GM12878 (cell line): ENCODE data around the gene CRNKL1. TPM values are rescaled to one million over a fixed set of nuclear protein-coding genes. Genes with fewer than 3 reads are reported as not detected.
A peak's percentile ranks its signal among the peaks of the same experiment; 100 is the strongest.

Experiments
- ATAC-seq: fragments of 200-7000 bp; cut with Tn5 transposase; 3 replicates; pipeline ENCODE4 v1.9.1; 2020; ENCODE audit warnings: mild to moderate bottlenecking, moderate library complexity
- BruUV-seq: library from RNA; stranded (reverse); fragments of 400-500 nt; replicated peaks from 2 replicates; lab custom pipeline; 2021; lab: Mats Ljungman, UMichigan
- CTCF ChIA-PET: fragments of 300-600 bp; sonication (Branson Sonifier 250); formaldehyde crosslinking; extraction: SDS; loops from one replicate; lab custom pipeline; 2021; ENCODE audit warnings: inconsistent platforms; lab: Yijun Ruan, JAX
- POLR2A ChIA-PET: fragments of 350-600 bp; formaldehyde crosslinking; extraction: SDS; loops from one replicate; lab custom pipeline; 2021; ENCODE audit warnings: inconsistent platforms; lab: Charles Lee
- RAD21 ChIA-PET: fragments of 300-600 bp; sonication (Branson Sonifier 250); formaldehyde crosslinking; loops from one replicate; lab custom pipeline; 2023; ENCODE audit warnings: antibody characterized with exemption; ENCODE audit not compliant: unreplicated experiment; lab: Charles Lee
- SMC1A ChIA-PET: fragments of 300-600 bp; sonication (Branson Sonifier 250); formaldehyde crosslinking; loops from one replicate; lab custom pipeline; 2023; ENCODE audit not compliant: unreplicated experiment, uncharacterized antibody; lab: Charles Lee
- DNase-seq: peaks from one replicate; pipeline ENCODE4 v3.0.0-alpha.2; 2011; ENCODE audit warnings: low read depth, low spot score
- FAIRE-seq: peaks from 3 replicates; lab custom pipeline; 2011; peaks lifted over from hg19 to GRCh38; lab: Jason Lieb, UNC
- H2AFZ ChIP-seq: 2 replicates; pipeline ENCODE4 v1.6.0; 2011; ENCODE audit warnings: low read depth, low read length, control low read depth; ENCODE audit not compliant: control insufficient read depth
- H3K27ac ChIP-seq: 2 replicates; pipeline ENCODE4 v1.5.1; 2011; ENCODE audit warnings: control low read depth; ENCODE audit not compliant: control insufficient read depth, insufficient read depth
- H3K27me3 ChIP-seq, 2 experiments: replicated peaks in 1 of 2; 2 replicates each; pipeline versions ENCODE4 v1.6.0 to v1.6.1; 2011; ENCODE audit warnings: low read length in 1 of 2; ENCODE audit not compliant: control insufficient read depth in 2 of 2, insufficient read depth in 2 of 2
- H3K36me3 ChIP-seq, 2 experiments: 2 replicates each; pipeline ENCODE4 v1.5.1; 2011; ENCODE audit warnings: low read length in 1 of 2; ENCODE audit not compliant: control insufficient read depth in 2 of 2, insufficient read depth in 2 of 2
- H3K4me1 ChIP-seq: 2 replicates; pipeline ENCODE4 v1.6.1; 2011; ENCODE audit warnings: mild to moderate bottlenecking, low read length, moderate library complexity, mixed read lengths; ENCODE audit not compliant: control insufficient read depth, insufficient read depth
- H3K4me2 ChIP-seq: 2 replicates; pipeline ENCODE4 v1.6.0; 2011; ENCODE audit warnings: control low read depth; ENCODE audit not compliant: control insufficient read depth, insufficient read depth
- H3K4me3 ChIP-seq: fragments of 200-600 bp; sonication (generic); 2 replicates; pipeline ENCODE4 v1.5.1; 2016
- H3K79me2 ChIP-seq: 2 replicates; pipeline ENCODE4 v1.6.0; 2011; ENCODE audit warnings: low read length; ENCODE audit not compliant: control insufficient read depth, insufficient read depth
- H3K9ac ChIP-seq: 2 replicates; pipeline ENCODE4 v1.8.0; 2011; ENCODE audit warnings: low read length, control low read depth, mixed read lengths; ENCODE audit not compliant: control insufficient read depth, insufficient read depth
- H3K9me3 ChIP-seq: replicated peaks from 3 replicates; pipeline ENCODE4 v1.5.1; 2011; ENCODE audit warnings: mild to moderate bottlenecking, low read length; ENCODE audit not compliant: control insufficient read depth, insufficient read depth
- H4K20me1 ChIP-seq: 2 replicates; pipeline ENCODE4 v1.6.0; 2011; ENCODE audit not compliant: control insufficient read depth, insufficient read depth
- BCL11A ChIP-seq: IDR thresholded peaks from 2 replicates; pipeline ENCODE4 v1.6.1; 2011; ENCODE audit warnings: low read depth, low read length
- CBX5 ChIP-seq: sonication (generic); IDR thresholded peaks from 2 replicates; pipeline ENCODE4 v1.6.1; 2016; ENCODE audit warnings: low read depth, moderate library complexity, mild to moderate bottlenecking, inconsistent platforms
- EED ChIP-seq: sonication (generic); IDR thresholded peaks from 2 replicates; pipeline ENCODE4 v1.6.1; 2016; ENCODE audit warnings: antibody characterized with exemption, low read depth
- EP300 ChIP-seq, 2 experiments: fragments of 150-350 bp in 1 of 2; IDR thresholded peaks; 2 replicates each; pipeline ENCODE4 v1.6.1; 2011 to 2012; ENCODE audit warnings: low read depth in 2 of 2, low read length in 2 of 2, borderline replicate concordance in 1 of 2, improper control_type of control experiment in 1 of 2, inconsistent platforms in 1 of 2; ENCODE audit not compliant: control insufficient read depth in 1 of 2
- IRF4 ChIP-seq: IDR thresholded peaks from 2 replicates; pipeline ENCODE4 v1.6.1; 2011; ENCODE audit warnings: low read depth, low read length
- JUNB ChIP-seq: IDR thresholded peaks from 2 replicates; pipeline ENCODE4 v1.6.1; 2016; ENCODE audit warnings: antibody characterized with exemption, mild to moderate bottlenecking
- MTA3 ChIP-seq: IDR thresholded peaks from 2 replicates; pipeline ENCODE4 v1.6.1; 2012; ENCODE audit warnings: low read length, inconsistent platforms, borderline replicate concordance
- NR2F1 ChIP-seq: fragments of 450-650 bp; conservative IDR thresholded peaks from 2 replicates; pipeline ENCODE4 v1.6.1; 2017; ENCODE audit warnings: mild to moderate bottlenecking
- POLR2AphosphoS5 ChIP-seq: IDR thresholded peaks from 2 replicates; pipeline ENCODE4 v1.6.1; 2011; ENCODE audit warnings: mild to moderate bottlenecking, low read length, inconsistent platforms
- RAD21 ChIP-seq: IDR thresholded peaks from 2 replicates; pipeline ENCODE4 v1.6.1; 2011; ENCODE audit warnings: mild to moderate bottlenecking, low read depth, low read length, moderate library complexity; ENCODE audit not compliant: insufficient read depth
- SMAD5 ChIP-seq: IDR thresholded peaks from 2 replicates; pipeline ENCODE4 v1.6.1; 2016; ENCODE audit warnings: antibody characterized with exemption, low read depth
- USF1 ChIP-seq: IDR thresholded peaks from 2 replicates; pipeline ENCODE4 v1.6.1; 2011; ENCODE audit warnings: borderline replicate concordance, low read depth, mild to moderate bottlenecking, moderate library complexity, mixed read lengths, low read length; ENCODE audit not compliant: insufficient read depth; ENCODE audit errors: extremely low read length
- YBX1 ChIP-seq: fragments of 450-650 bp; IDR thresholded peaks from 2 replicates; pipeline ENCODE4 v1.6.1; 2016; ENCODE audit warnings: antibody characterized with exemption
- ZSCAN29 ChIP-seq: fragments of 450-650 bp; IDR thresholded peaks from 2 replicates; pipeline ENCODE4 v1.6.1; 2017; ENCODE audit warnings: mild to moderate bottlenecking, moderate library complexity
- WGBS: methylation state at CpG from one replicate; pipeline ENCODE4 v1.1.6; 2016; ENCODE audit warnings: low lambda C conversion rate; ENCODE audit not compliant: insufficient replicate concordance, insufficient coverage; ENCODE audit errors: missing lambda C conversion rate; 5-methylcytosine and 5-hydroxymethylcytosine counted together
- in situ Hi-C: fragments of 300-500 bp; cut with MboI; formaldehyde crosslinking; loops from 9 replicates; pipeline ENCODE4 v1.14.3; 2018; ENCODE audit warnings: mixed read lengths
- intact Hi-C: fragments of 100-400 bp; cut with micrococcal nuclease; formaldehyde crosslinking; loops from one replicate; pipeline ENCODE4 v1.14.2; 2022; ENCODE audit not compliant: unreplicated experiment
- polyA plus RNA-seq, 11 experiments: library from polyadenylated mRNA; depleted of rRNA in 4 of 11; unstranded in 6 of 11; stranded (reverse) in 5 of 11; fragments of >200 nt; fragmentation: Nextera tagmentation in 4 of 11; fragmentation: Illumina TruSeq in 1 of 11; extraction: Ambion mirVana in 4 of 11; extraction: Trizol in 1 of 11; gene quantifications; 1 replicate in 1 of 11; 2 replicates in 10 of 11; pipeline versions ENCODE4 v1.2.1 to v1.2.3, GENCODE V29; 2011 to 2016; ENCODE audit warnings: inconsistent platforms in 2 of 11, missing spikeins in 2 of 11, low read depth in 1 of 11
- total RNA-seq, 4 experiments: library from RNA; depleted of rRNA in 3 of 4; stranded (reverse); fragments of >200 nt in 3 of 4; fragmentation: Illumina TruSeq in 1 of 4; extraction: Trizol in 1 of 4; gene quantifications; 2 replicates each; pipeline versions ENCODE4 v1.2.1 to v1.2.3, GENCODE V29; 2013 to 2021
- TF ChIP-seq, protein P1 (sequence below): fragments of 150-350 bp; IDR thresholded peaks from 2 replicates; pipeline ENCODE4 v1.6.1; 2014; ENCODE audit warnings: mild to moderate bottlenecking, low read depth, low read length

The CRNKL1 gene
- total and polyA plus RNA-seq, 10 of the 15 experiments (the other 5 are each of a cell fraction or from before 2014, with no cell fraction given), result 9.5 to 28.4 (median 17.5) TPM

- BruUV-seq, result no TSS peak
- SMC1A ChIA-PET, result interaction anchor here (1.1 to 6.4 kb wide), 9 partner anchors 10 to 284 kb away, joined by 3 to 67 read pairs (median 6); no protein-coding TSS in a partner anchor
- POLR2A ChIA-PET, result interaction anchor here (1.0 kb wide), 1 partner anchor 15 kb away, joined by 3 read pairs; no protein-coding TSS in a partner anchor
- H4K20me1 ChIP-seq, result no peaks in the 10 kb centered on the region
- H2AFZ ChIP-seq, result no peak overlapping the region
- no peak for DNase-seq
- RAD21 ChIA-PET, result interaction anchor here (1.1 to 4.1 kb wide), 5 partner anchors 15 to 212 kb away, joined by 3 to 23 read pairs (median 9); no protein-coding TSS in a partner anchor
- intact Hi-C loops, result no loop called here
- FAIRE-seq, result no peak
- TF ChIP-seq NR2F1 (peak; percentile 46), JUNB (peak; percentile 59), EED (peak; percentile 30; the same call in 1 of the 2 replicates), MTA3 (no peak)
- no peaks in the 10 kb centered on the region for H3K79me2 ChIP-seq
- no peaks in the 10 kb centered on the region for H3K27me3 ChIP-seq
- in situ Hi-C loops, result no loop called here
- no peaks in the 10 kb centered on the region for H3K9me3 ChIP-seq
- no peak overlapping the region for H3K27ac ChIP-seq
- no peak overlapping the region for H3K4me3 ChIP-seq
- CTCF ChIA-PET, result interaction anchor here (0.9 to 7.5 kb wide), 8 partner anchors 12 to 299 kb away, joined by 3 to 77 read pairs (median 11); no protein-coding TSS in a partner anchor
- no peak overlapping the region for H3K4me2 ChIP-seq
- H3K9ac ChIP-seq, result no peak overlapping the region
- peak; percentile 35; the same call in 2 of the 3 replicates for ATAC-seq
- H3K4me1 ChIP-seq, result no peaks in the 10 kb centered on the region
- 30% methylated on average over 2 of the region's 2 CpGs for WGBS
- no peaks in the 10 kb centered on the region for H3K36me3 ChIP-seq
Measured at GRCh38 chr20:19991854-19992253, 60.4 kb downstream of the CRNKL1 start.

DNA sequence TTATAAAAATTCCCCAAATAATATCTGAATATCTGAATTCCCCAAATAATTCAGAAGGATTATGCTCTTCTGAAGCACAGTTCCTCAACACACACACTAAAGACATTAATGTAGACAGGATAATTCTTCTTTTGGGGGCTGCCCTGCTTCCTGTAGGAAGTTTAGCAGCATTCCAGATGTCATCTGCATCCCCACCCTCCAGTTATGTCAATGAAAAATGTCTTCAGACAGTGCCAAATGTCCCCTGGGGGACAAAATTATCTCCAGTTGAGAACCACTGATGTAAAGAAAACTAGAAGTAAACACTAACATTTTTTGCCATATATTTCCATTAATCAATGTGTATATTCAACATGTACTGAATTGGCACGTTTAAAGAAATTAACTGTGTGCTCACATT, 61.0 kb downstream of the CRNKL1 start:
- DNase-seq, result no peak
- in situ Hi-C loops, result no loop called here
- no peaks in the 10 kb centered on the region for H3K4me1 ChIP-seq
- no peaks in the 10 kb centered on the region for H3K79me2 ChIP-seq
- no peak overlapping the region for H3K4me3 ChIP-seq
- H3K4me2 ChIP-seq, result no peak overlapping the region
- no peak overlapping the region for H3K27ac ChIP-seq
- no peak overlapping the region for H3K9ac ChIP-seq
- no peaks in the 10 kb centered on the region for H3K36me3 ChIP-seq
- no peak for ATAC-seq
- no peak overlapping the region for H2AFZ ChIP-seq
- SMC1A ChIA-PET, result interaction anchor here (0.9 to 6.4 kb wide), 9 partner anchors 9 to 283 kb away, joined by 3 to 67 read pairs (median 3); no protein-coding TSS in a partner anchor
- H3K27me3 ChIP-seq, result no peaks in the 10 kb centered on the region
- intact Hi-C loops, result no loop called here
- CTCF ChIA-PET, result interaction anchor here (0.7 to 7.5 kb wide), 8 partner anchors 13 to 298 kb away, joined by 3 to 77 read pairs (median 4); no protein-coding TSS in a partner anchor
- BruUV-seq, result no TSS peak
- 0% methylated on average over 1 of the region's 1 CpG for WGBS
- RAD21 ChIA-PET, result interaction anchor here (1.1 to 4.1 kb wide), 5 partner anchors 14 to 206 kb away, joined by 3 to 23 read pairs (median 3); no protein-coding TSS in a partner anchor
- H3K9me3 ChIP-seq, result no peaks in the 10 kb centered on the region
- TF ChIP-seq RAD21 (no peak), ZSCAN29 (no peak), CBX5 (no peak), BCL11A (no peak), IRF4 (no peak), EP300 (IDR thresholded peaks at IDR 0.05; ENCODE audit: borderline replicate concordance in 1 of 2, control insufficient read depth in 1 of 2, low read depth in 2 of 2, low read length in 2 of 2) (no peak), YBX1 (no peak), POLR2AphosphoS5 (no peak), USF1 (no peak), SMAD5 (no peak)
- TF ChIP-seq, protein P1, sequence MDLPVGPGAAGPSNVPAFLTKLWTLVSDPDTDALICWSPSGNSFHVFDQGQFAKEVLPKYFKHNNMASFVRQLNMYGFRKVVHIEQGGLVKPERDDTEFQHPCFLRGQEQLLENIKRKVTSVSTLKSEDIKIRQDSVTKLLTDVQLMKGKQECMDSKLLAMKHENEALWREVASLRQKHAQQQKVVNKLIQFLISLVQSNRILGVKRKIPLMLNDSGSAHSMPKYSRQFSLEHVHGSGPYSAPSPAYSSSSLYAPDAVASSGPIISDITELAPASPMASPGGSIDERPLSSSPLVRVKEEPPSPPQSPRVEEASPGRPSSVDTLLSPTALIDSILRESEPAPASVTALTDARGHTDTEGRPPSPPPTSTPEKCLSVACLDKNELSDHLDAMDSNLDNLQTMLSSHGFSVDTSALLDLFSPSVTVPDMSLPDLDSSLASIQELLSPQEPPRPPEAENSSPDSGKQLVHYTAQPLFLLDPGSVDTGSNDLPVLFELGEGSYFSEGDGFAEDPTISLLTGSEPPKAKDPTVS, result no peak
- POLR2A ChIA-PET, result interaction anchor here (1.0 kb wide), 1 partner anchor 14 kb away, joined by 3 read pairs; no protein-coding TSS in a partner anchor
- FAIRE-seq, result no peak
- H4K20me1 ChIP-seq, result no peaks in the 10 kb centered on the region
